K562 (cell line): Measurements from ENCODE around the gene ABCA7. TPM values are rescaled to one million over a fixed set of nuclear protein-coding genes. Genes with fewer than 3 reads are reported as not detected.
A peak's percentile ranks its signal among the peaks of the same experiment; 100 is the strongest.

ENCODE experiments used
- ATAC-seq: fragments of 200-7000 bp; cut with Tn5 transposase; 3 replicates; pipeline ENCODE4 v1.9.1; 2020; ENCODE audit warnings: moderate library complexity
- BruUV-seq: library from RNA; stranded (reverse); fragments of 400-500 nt; replicated peaks from 2 replicates; lab custom pipeline; 2021; lab: Mats Ljungman, UMichigan
- CTCF ChIA-PET: fragments of 300-600 bp; formaldehyde crosslinking; extraction: SDS; loops from one replicate; lab custom pipeline; 2021; ENCODE audit warnings: low intra/inter-chr PET ratio; lab: Yijun Ruan, JAX
- POLR2A ChIA-PET: fragments of 300-600, 350-650 bp; sonication (Branson Sonifier 250); formaldehyde crosslinking; extraction: SDS; loops from one replicate; lab custom pipeline; 2021; ENCODE audit warnings: antibody characterized with exemption, inconsistent platforms; lab: Yijun Ruan, JAX
- DNase-seq, 4 experiments: peaks; one replicate each; pipeline versions ENCODE4 v3.0.0 to v3.0.0-alpha.2; 2011 to 2018; ENCODE audit warnings: low spot score in 3 of 4, mixed read lengths in 3 of 4; ENCODE audit errors: extremely low read depth in 1 of 4
- FAIRE-seq: peaks from 2 replicates; lab custom pipeline; 2011; peaks lifted over from hg19 to GRCh38; lab: Jason Lieb, UNC
- H2AFZ ChIP-seq: 2 replicates; pipeline ENCODE4 v1.6.0; 2011; ENCODE audit warnings: low read depth, low read length, control low read depth, inconsistent platforms
- H3K27ac ChIP-seq: fragments of 200-600 bp; 3 replicates; pipeline ENCODE4 v1.8.0; 2011; ENCODE audit warnings: low read depth, mild to moderate bottlenecking, control low read depth, inconsistent platforms, low read length, moderate library complexity, mixed read lengths; ENCODE audit errors: extremely low read depth
- H3K27me3 ChIP-seq, 2 experiments: fragments of 300-600 bp in 1 of 2; 2 replicates in 1 of 2; 3 replicates in 1 of 2; pipeline versions ENCODE4 v1.6.0 to v1.8.0; 2011; ENCODE audit warnings: inconsistent platforms in 2 of 2, low read length in 2 of 2, mild to moderate bottlenecking in 1 of 2, mixed read lengths in 1 of 2, moderate library complexity in 1 of 2; ENCODE audit not compliant: control insufficient read depth in 2 of 2, insufficient read depth in 2 of 2
- H3K36me3 ChIP-seq: fragments of 300-600 bp; 3 replicates; pipeline ENCODE4 v1.8.0; 2011; ENCODE audit warnings: mild to moderate bottlenecking, low read length, inconsistent platforms; ENCODE audit not compliant: control insufficient read depth, insufficient read depth
- H3K4me1 ChIP-seq, 2 experiments: fragments of 200-600 bp in 1 of 2; replicated peaks in 1 of 2; 2 replicates in 1 of 2; 3 replicates in 1 of 2; pipeline versions ENCODE4 v1.5.1 to v1.8.0; 2011; ENCODE audit warnings: inconsistent platforms in 2 of 2, low read length in 2 of 2, mild to moderate bottlenecking in 1 of 2, mixed read lengths in 1 of 2, moderate library complexity in 1 of 2; ENCODE audit not compliant: control insufficient read depth in 2 of 2, insufficient read depth in 2 of 2
- H3K4me2 ChIP-seq: 2 replicates; pipeline ENCODE4 v1.6.1; 2011; ENCODE audit warnings: low read length, control low read depth, inconsistent platforms, mixed read lengths; ENCODE audit not compliant: insufficient read depth
- H3K4me3 ChIP-seq: fragments of 200-600 bp; sonication (generic), shearing (Covaris generic); 2 replicates; pipeline ENCODE4 v1.5.1; 2016; ENCODE audit warnings: control low read depth, inconsistent platforms
- H3K79me2 ChIP-seq: fragments of 200-600 bp; 3 replicates; pipeline ENCODE4 v1.8.0; 2011; ENCODE audit warnings: low read length, inconsistent platforms; ENCODE audit not compliant: control insufficient read depth, insufficient read depth
- H3K9ac ChIP-seq, 2 experiments: 2 replicates each; pipeline versions ENCODE4 v1.6.0 to v1.6.1; 2011; ENCODE audit warnings: low read depth in 2 of 2, low read length in 2 of 2, control low read depth in 1 of 2, inconsistent platforms in 1 of 2, mild to moderate bottlenecking in 1 of 2, mixed read lengths in 1 of 2; ENCODE audit not compliant: insufficient read depth in 1 of 2
- H3K9me1 ChIP-seq: one replicate; pipeline ENCODE4 v1.6.0; 2011; ENCODE audit warnings: inconsistent platforms, mild to moderate bottlenecking, low read length, moderate library complexity; ENCODE audit not compliant: control insufficient read depth, insufficient read depth
- H3K9me3 ChIP-seq: replicated peaks from 2 replicates; pipeline ENCODE4 v1.5.1; 2011; ENCODE audit warnings: low read depth, low read length, inconsistent platforms; ENCODE audit not compliant: control insufficient read depth, insufficient read depth
- H4K20me1 ChIP-seq: replicated peaks from 2 replicates; pipeline ENCODE4 v1.6.1; 2011; ENCODE audit warnings: low read length, inconsistent platforms, mixed read lengths; ENCODE audit not compliant: control insufficient read depth, insufficient read depth
- CHD4 ChIP-seq: fragments of 200-600 bp; sonication (generic); IDR thresholded peaks from 3 replicates; pipeline ENCODE4 v1.6.1; 2012; ENCODE audit warnings: low read depth, mild to moderate bottlenecking, mixed read lengths, low read length, inconsistent platforms; ENCODE audit not compliant: insufficient read depth, insufficient replicate concordance, poor library complexity, severe bottlenecking
- ELF2 ChIP-seq: fragments of 250-450 bp; sonication (Bioruptor Pico); IDR thresholded peaks from 2 replicates; pipeline ENCODE4 v1.5.0; 2021; ENCODE audit warnings: mild to moderate bottlenecking
- KDM1A ChIP-seq, 2 experiments: fragments of 450-650 bp; IDR thresholded peaks; 2 replicates each; pipeline ENCODE4 v1.6.1; 2016; ENCODE audit warnings: mild to moderate bottlenecking in 2 of 2
- MYBL2 ChIP-seq, 2 experiments: fragments of 450-650 bp in 1 of 2; sonication (generic) in 1 of 2; formaldehyde crosslinking in 1 of 2; IDR thresholded peaks; 2 replicates each; pipeline versions ENCODE4 v1.6.1 to v1.8.1; 2017 to 2022; ENCODE audit warnings: borderline replicate concordance in 1 of 2, inconsistent platforms in 1 of 2, low read depth in 1 of 2, mild to moderate bottlenecking in 1 of 2, missing genetic modification reagents in 1 of 2, moderate library complexity in 1 of 2
- PCBP2 ChIP-seq: fragments of 200-400 bp; formaldehyde crosslinking; IDR thresholded peaks from 2 replicates; pipeline ENCODE4 v1.6.1; 2018; ENCODE audit warnings: low read length, low read depth, mild to moderate bottlenecking, moderate library complexity; ENCODE audit not compliant: poor library complexity, severe bottlenecking
- TEAD1 ChIP-seq, 2 experiments: fragments of 450-650 bp in 1 of 2; sonication (generic) in 1 of 2; formaldehyde crosslinking; IDR thresholded peaks; 2 replicates each; pipeline versions ENCODE4 v1.4.0 to v1.8.0; 2020 to 2022; ENCODE audit warnings: mild to moderate bottlenecking in 2 of 2, missing genetic modification reagents in 1 of 2
- TRIM25 ChIP-seq: fragments of 450-650 bp; IDR thresholded peaks from 2 replicates; pipeline ENCODE4 v1.7.0; 2016; ENCODE audit warnings: borderline replicate concordance
- ZBTB17 ChIP-seq: fragments of 450-650 bp; formaldehyde crosslinking; IDR thresholded peaks from 2 replicates; pipeline ENCODE4 v1.4.0; 2020; ENCODE audit warnings: mild to moderate bottlenecking
- ZNF174 ChIP-seq: fragments of 250-450 bp; sonication (Bioruptor Pico); IDR thresholded peaks from 2 replicates; pipeline ENCODE4 v1.4.0; 2020; ENCODE audit warnings: mild to moderate bottlenecking
- ZNF41 ChIP-seq: fragments of 250-450 bp; sonication (Bioruptor Pico); conservative IDR thresholded peaks from 2 replicates; pipeline ENCODE4 v1.4.0; 2020; ENCODE audit warnings: mild to moderate bottlenecking
- ZNF778 ChIP-seq: fragments of 450-650 bp; formaldehyde crosslinking; IDR thresholded peaks from 2 replicates; pipeline ENCODE4 v1.4.0; 2020; ENCODE audit warnings: mild to moderate bottlenecking, moderate library complexity
- WGBS: fragments of 100-300 bp; shearing (Covaris generic); methylation state at CpG from one replicate; pipeline ENCODE4 v1.1.6; 2016; ENCODE audit warnings: low coverage, mixed read lengths; ENCODE audit not compliant: insufficient coverage; ENCODE audit errors: missing lambda C conversion rate; 5-methylcytosine and 5-hydroxymethylcytosine counted together
- in situ Hi-C: fragments of 300-500 bp; cut with MboI; formaldehyde crosslinking; loops from 4 replicates; pipeline ENCODE4 v1.15.0; 2018; ENCODE audit warnings: inconsistent platforms, mixed read lengths
- intact Hi-C: fragments of 100-400 bp; cut with micrococcal nuclease; formaldehyde crosslinking; loops from 2 replicates; pipeline ENCODE4 v1.14.2; 2022
- polyA plus RNA-seq, 8 experiments: library from polyadenylated mRNA; depleted of rRNA in 4 of 8; stranded (reverse) in 5 of 8; unstranded in 3 of 8; fragments of >200 nt; fragmentation: Nextera tagmentation in 2 of 8; fragmentation: Illumina TruSeq in 1 of 8; extraction: Ambion mirVana in 2 of 8; extraction: Trizol in 1 of 8; gene quantifications; 2 replicates each; pipeline versions ENCODE4 v1.2.1 to v1.2.3, GENCODE V29; 2011 to 2014; ENCODE audit warnings: inconsistent platforms in 1 of 8, missing spikeins in 1 of 8
- total RNA-seq, 7 experiments: library from RNA; depleted of rRNA in 6 of 7; stranded (reverse); fragments of >200 nt in 6 of 7; fragmentation: Illumina TruSeq in 2 of 7; extraction: Trizol in 2 of 7; gene quantifications; 2 replicates each; pipeline versions ENCODE4 v1.2.1 to v1.2.3, GENCODE V29; 2011 to 2021; ENCODE audit warnings: low replicate concordance in 1 of 7
- TF ChIP-seq, protein P1 (sequence below): sonication (generic); formaldehyde crosslinking; IDR thresholded peaks from 2 replicates; pipeline ENCODE4 v1.8.1; 2023; ENCODE audit warnings: mild to moderate bottlenecking, missing genetic modification reagents
- TF ChIP-seq, protein P2 (sequence below): fragments of 250-450 bp; sonication (Bioruptor Pico); IDR thresholded peaks from 2 replicates; pipeline ENCODE4 v1.8.0; 2021; ENCODE audit warnings: borderline replicate concordance, mild to moderate bottlenecking, moderate library complexity; ENCODE audit not compliant: poor library complexity, severe bottlenecking
- TF ChIP-seq, protein P3 (sequence below): fragments of 250-450 bp; sonication (Bioruptor Pico); IDR thresholded peaks from 2 replicates; pipeline ENCODE4 v1.5.0; 2020; ENCODE audit warnings: mild to moderate bottlenecking

Gene ABCA7
- total and polyA plus RNA-seq, 9 of the 15 experiments (the other 6 are each of a cell fraction or from before 2014, with no cell fraction given), result 2.3 to 96.1 (median 31.2) TPM

GRCh38 chr19:1052349-1052975 lies 12.6 kb downstream of the ABCA7 start:
- POLR2A ChIA-PET, result no interaction called here
- no peak for FAIRE-seq
- 0 out of 2 replicates have a peak, but pooled peaks cover 4% of the 10 kb centered on the region for H4K20me1 ChIP-seq
- H3K4me2 ChIP-seq, result no peak overlapping the region
- peaks cover under 1% of the 10 kb centered on the region; the same call in 2 of the 3 replicates for H3K79me2 ChIP-seq
- H3K27me3 ChIP-seq, result no peaks in the 10 kb centered on the region
- no peaks in the 10 kb centered on the region for H3K9me1 ChIP-seq
- no peak overlapping the region for H3K27ac ChIP-seq
- no peak overlapping the region for H3K4me3 ChIP-seq
- CTCF ChIA-PET, result no interaction called here
- H2AFZ ChIP-seq, result no peak overlapping the region
- in situ Hi-C loops (no loop called here), intact Hi-C loops (no loop called here)
- peaks cover 0 to 54% of the 10 kb centered on the region in 2 experiments; a peak in 3 of 5 replicates for H3K4me1 ChIP-seq
- peak; percentile 31; the same call in 2 of the 3 replicates for ATAC-seq
- WGBS, result 64% methylated on average over 3 of the region's 5 CpGs
- H3K9ac ChIP-seq, result no peak overlapping the region
- BruUV-seq, result no TSS peak
- no peaks in the 10 kb centered on the region for H3K9me3 ChIP-seq
- peak in 3 of 4 experiments; percentile 18 to 45 (median 40) for DNase-seq
- H3K36me3 ChIP-seq, result peaks cover 74% of the 10 kb centered on the region
- TF ChIP-seq TEAD1 (CRISPR knock-in tag; IDR thresholded peaks at IDR 0.05), result no peak
- TF ChIP-seq, protein P1, sequence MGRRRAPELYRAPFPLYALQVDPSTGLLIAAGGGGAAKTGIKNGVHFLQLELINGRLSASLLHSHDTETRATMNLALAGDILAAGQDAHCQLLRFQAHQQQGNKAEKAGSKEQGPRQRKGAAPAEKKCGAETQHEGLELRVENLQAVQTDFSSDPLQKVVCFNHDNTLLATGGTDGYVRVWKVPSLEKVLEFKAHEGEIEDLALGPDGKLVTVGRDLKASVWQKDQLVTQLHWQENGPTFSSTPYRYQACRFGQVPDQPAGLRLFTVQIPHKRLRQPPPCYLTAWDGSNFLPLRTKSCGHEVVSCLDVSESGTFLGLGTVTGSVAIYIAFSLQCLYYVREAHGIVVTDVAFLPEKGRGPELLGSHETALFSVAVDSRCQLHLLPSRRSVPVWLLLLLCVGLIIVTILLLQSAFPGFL (CRISPR knock-in tag), result no peak
- TF ChIP-seq PCBP2, result peak; percentile 62
- TF ChIP-seq ZNF174 (CRISPR knock-in tag), result no peak
- TF ChIP-seq, protein P2, sequence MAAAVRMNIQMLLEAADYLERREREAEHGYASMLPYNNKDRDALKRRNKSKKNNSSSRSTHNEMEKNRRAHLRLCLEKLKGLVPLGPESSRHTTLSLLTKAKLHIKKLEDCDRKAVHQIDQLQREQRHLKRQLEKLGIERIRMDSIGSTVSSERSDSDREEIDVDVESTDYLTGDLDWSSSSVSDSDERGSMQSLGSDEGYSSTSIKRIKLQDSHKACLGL (CRISPR knock-in tag), result no peak
- TF ChIP-seq ZBTB17 (CRISPR knock-in tag), result no peak
- peak in 1 of 2 experiments; percentile 71; a peak in 1 of 4 replicates for TF ChIP-seq KDM1A (IDR thresholded peaks at IDR 0.05)
- no peak for TF ChIP-seq ZNF41 (CRISPR knock-in tag)
- TF ChIP-seq MYBL2 (IDR thresholded peaks at IDR 0.05; ENCODE audit: low read depth), result no peak
- no peak for TF ChIP-seq MYBL2 (CRISPR knock-in tag; IDR thresholded peaks at IDR 0.05; ENCODE audit: borderline replicate concordance)
- TF ChIP-seq TRIM25, result no peak
- TF ChIP-seq, protein P3, sequence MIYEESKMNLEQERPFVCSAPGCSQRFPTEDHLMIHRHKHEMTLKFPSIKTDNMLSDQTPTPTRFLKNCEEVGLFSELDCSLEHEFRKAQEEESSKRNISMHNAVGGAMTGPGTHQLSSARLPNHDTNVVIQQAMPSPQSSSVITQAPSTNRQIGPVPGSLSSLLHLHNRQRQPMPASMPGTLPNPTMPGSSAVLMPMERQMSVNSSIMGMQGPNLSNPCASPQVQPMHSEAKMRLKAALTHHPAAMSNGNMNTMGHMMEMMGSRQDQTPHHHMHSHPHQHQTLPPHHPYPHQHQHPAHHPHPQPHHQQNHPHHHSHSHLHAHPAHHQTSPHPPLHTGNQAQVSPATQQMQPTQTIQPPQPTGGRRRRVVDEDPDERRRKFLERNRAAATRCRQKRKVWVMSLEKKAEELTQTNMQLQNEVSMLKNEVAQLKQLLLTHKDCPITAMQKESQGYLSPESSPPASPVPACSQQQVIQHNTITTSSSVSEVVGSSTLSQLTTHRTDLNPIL (CRISPR knock-in tag), result no peak
- no peak for TF ChIP-seq ELF2
- no peak for TF ChIP-seq CHD4
- no peak for TF ChIP-seq ZNF778 (CRISPR knock-in tag)
